Activated naive CD4-positive, alpha-beta T cell treated with anti-CD3 and anti-CD28 coated beads, Interleukin-2, amount 50 U/mL, for 72 hours (primary cell): ENCODE results near the gene CHKA. TPM values are rescaled to one million over a fixed set of nuclear protein-coding genes. Genes with fewer than 3 reads are reported as not detected.
A peak's percentile ranks its signal among the peaks of the same experiment; 100 is the strongest.

ENCODE experiments used
- ATAC-seq, 2 donors: fragments of 150-1000 bp; cut with Tn5 transposase; 2 replicates each; pipeline ENCODE4 v1.10.0; 2021; ENCODE audit warnings: mild to moderate bottlenecking in 2 of 2, moderate library complexity in 2 of 2
- DNase-seq, 2 donors: peaks; one replicate each; pipeline ENCODE4 v3.0.0; 2021 to 2022; ENCODE audit warnings: low spot score in 2 of 2
- H3K27ac Mint-ChIP-seq, 2 donors: one replicate each; pipeline ENCODE4 v1.8.0; 2022; ENCODE audit warnings: mild to moderate bottlenecking in 2 of 2, mixed read lengths in 2 of 2
- H3K36me3 Mint-ChIP-seq, 2 donors: one replicate each; pipeline ENCODE4 v1.8.0; 2022; ENCODE audit warnings: mixed read lengths in 2 of 2
- H3K9me3 Mint-ChIP-seq, 2 donors: one replicate each; pipeline ENCODE4 v1.8.0; 2022; ENCODE audit warnings: mixed read lengths in 2 of 2
- total RNA-seq, 2 donors: library from RNA; stranded (reverse); gene quantifications; one replicate each; pipeline ENCODE4 v1.2.3, GENCODE V29; 2022

Gene CHKA
- total RNA-seq, 2 donors from 2014 or later = 9.5 to 30.2 TPM

DNA sequence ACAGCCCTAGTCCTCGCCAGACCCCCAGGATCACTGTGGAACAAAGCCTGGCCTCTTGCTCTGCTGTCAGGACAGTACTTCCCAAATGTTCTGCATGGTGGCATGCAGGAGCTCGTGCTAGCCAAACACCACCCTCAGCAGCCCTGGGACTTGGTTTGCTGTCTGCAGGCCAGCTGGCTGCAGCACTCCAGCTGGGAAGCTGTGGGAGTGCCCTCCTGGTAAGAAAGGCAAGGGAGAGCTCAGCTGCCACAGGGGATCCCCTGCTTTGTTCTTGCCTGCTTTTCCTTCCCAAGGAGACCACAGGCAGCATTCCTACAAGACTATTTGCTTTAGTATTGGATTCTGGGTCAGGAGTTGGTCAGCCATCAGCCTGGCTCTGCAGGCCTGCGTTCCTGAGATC is 54.4 kb downstream of the CHKA start:
- ATAC-seq = no peak
- DNase-seq = no peak
- Mint-ChIP-seq H3K27ac (no peak overlapping the region), H3K36me3 (peaks cover 0 to 18% of the 10 kb centered on the region in 2 donors), H3K9me3 (no peaks in the 10 kb centered on the region)

DNA sequence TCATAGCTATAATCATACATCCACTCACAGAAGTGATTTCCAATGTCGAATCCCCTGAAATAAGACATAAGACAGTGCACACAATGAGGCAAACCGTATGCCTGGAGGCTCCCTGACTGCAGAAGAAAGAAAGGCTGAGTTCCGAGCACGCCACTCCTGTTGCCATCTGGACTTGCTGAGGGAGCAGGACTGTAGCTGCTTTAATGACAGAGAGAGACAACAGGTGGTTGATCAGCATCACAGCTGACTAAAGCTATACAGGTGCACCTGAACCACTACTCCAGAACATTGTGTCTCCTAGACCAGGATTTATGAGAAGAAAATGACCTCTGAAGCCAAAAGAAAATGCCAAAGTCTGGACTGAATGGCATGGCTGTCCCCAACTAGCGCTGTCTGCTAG is 55.3 kb downstream of the CHKA start:
- DNase-seq (no peak), ATAC-seq (no peak)
- Mint-ChIP-seq H3K27ac (no peak overlapping the region), H3K36me3 (peaks cover 0 to 23% of the 10 kb centered on the region in 2 donors), H3K9me3 (no peaks in the 10 kb centered on the region)

DNA sequence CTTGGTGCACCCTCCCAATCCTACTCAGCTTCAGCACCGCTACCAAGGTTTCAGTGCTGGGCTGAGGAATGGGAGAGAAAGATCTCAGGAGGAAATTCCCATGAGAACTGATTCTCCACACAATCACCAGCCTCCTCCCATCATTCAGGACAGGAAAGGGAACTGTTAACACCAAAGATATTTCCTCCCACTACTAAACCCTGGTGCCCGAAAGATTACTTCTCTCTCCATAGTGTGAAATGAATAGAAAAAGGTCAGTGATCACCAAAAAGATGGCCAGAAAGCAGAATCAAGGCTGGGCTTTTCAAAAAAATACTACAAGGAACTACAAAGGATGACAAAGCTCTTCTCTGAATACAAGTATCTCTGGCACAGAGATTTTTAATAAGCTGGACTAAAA is 56.3 kb downstream of the CHKA start:
- H3K27ac Mint-ChIP-seq = no peak overlapping the region

DNA sequence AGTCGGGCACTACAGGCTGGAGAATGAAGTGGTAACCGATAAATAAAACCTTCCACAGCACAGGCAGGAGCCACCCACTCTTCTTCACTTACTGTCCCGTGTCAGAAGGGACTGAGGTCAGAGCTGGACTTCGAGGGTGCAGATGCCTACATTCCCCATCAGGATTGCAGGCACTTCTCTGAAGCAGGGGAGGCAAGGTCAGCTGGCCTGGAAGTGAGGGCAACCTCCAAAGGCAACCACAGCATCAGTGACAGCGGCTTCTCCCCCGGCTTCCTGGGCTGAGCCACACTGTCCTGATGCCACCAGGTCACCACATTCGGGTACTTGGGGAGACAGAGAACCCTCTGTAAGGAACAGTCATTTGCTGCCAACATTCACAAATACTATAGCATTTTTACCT is 59.7 kb downstream of the CHKA start:
- Mint-ChIP-seq H3K27ac (no peak overlapping the region), H3K36me3 (peaks cover 0 to 21% of the 10 kb centered on the region in 2 donors), H3K9me3 (no peaks in the 10 kb centered on the region)
- no peak for ATAC-seq
- DNase-seq = no peak

More for the DNA sequence above, 56.3 kb downstream of the CHKA start:
- peaks cover 0 to 24% of the 10 kb centered on the region in 2 donors for H3K36me3 Mint-ChIP-seq
- ATAC-seq (no peak), DNase-seq (no peak)
- no peaks in the 10 kb centered on the region for H3K9me3 Mint-ChIP-seq

DNA sequence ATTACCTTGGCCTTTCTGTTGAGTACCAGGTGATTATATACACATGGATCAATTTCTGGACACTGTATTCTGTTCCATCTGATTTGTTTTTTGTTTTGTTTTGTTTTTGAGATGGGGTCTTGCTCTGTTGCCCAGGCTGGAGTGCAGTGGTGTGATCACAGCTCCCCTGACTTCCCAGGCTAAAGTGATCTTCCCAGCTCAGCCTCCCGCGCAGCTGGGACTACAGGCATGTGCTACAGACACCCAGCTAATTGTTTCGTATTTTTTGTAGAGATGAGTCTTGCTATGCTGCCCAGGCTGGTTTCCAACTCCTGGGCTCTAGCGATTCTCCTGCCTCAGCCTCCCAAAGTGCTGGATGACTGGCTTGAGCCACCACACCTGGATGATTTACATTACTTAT is 63.4 kb downstream of the CHKA start:
- ATAC-seq = no peak
- no peak overlapping the region for H3K27ac Mint-ChIP-seq
- H3K9me3 Mint-ChIP-seq = no peaks in the 10 kb centered on the region
- DNase-seq = no peak
- peaks cover 0 to 14% of the 10 kb centered on the region in 2 donors for H3K36me3 Mint-ChIP-seq

DNA sequence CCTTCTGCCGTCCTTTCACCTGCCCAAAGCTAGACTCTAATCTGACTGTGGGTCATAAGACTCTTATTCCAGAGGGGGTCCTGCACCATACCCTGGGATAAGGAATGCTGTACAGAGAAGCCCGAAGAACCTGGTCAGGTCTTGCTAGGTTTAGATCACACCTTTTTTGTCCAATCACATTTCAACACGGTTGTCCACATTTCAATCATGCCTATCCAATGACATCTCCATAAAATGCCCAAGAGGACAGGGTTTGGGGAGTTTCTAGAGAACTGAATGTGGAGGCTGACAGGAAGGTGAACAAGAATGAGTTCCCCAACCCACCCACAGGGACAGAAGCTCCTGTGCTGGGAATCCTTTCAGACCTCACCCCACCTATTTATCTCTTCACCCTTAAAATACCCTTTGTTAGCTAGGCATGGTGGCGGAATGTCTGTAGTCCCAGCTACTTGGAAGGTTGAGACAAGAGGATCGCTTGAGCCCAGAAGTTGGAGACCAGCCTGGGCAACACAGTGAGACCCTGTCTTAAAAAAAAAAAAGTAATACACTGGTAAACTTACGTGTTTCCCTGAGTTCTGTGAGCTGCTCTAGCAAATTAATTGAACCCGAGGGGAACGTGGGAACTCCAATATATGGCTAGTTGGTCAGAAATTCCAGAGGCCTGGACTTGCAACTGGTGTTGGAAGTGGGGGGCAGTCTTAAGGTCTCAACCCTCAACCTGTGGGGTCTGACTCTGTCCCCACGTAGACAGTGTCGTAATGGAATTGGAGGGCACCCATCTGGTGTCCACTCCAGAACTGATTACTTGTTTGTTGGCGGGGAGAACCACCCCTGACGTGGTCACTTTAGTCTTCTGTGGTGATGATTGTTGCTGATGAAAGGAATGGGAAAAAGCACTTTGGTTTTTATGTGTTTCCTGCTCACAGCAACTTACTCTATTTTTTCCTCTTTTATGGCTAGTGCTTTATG is 64.6 kb downstream of the CHKA start:
- DNase-seq (no peak), ATAC-seq (no peak)
- Mint-ChIP-seq H3K9me3 (no peaks in the 10 kb centered on the region), H3K36me3 (peaks cover 0 to 7% of the 10 kb centered on the region in 2 donors), H3K27ac (peak overlapping the region in 1 of 2 donors; percentile 18)

DNA sequence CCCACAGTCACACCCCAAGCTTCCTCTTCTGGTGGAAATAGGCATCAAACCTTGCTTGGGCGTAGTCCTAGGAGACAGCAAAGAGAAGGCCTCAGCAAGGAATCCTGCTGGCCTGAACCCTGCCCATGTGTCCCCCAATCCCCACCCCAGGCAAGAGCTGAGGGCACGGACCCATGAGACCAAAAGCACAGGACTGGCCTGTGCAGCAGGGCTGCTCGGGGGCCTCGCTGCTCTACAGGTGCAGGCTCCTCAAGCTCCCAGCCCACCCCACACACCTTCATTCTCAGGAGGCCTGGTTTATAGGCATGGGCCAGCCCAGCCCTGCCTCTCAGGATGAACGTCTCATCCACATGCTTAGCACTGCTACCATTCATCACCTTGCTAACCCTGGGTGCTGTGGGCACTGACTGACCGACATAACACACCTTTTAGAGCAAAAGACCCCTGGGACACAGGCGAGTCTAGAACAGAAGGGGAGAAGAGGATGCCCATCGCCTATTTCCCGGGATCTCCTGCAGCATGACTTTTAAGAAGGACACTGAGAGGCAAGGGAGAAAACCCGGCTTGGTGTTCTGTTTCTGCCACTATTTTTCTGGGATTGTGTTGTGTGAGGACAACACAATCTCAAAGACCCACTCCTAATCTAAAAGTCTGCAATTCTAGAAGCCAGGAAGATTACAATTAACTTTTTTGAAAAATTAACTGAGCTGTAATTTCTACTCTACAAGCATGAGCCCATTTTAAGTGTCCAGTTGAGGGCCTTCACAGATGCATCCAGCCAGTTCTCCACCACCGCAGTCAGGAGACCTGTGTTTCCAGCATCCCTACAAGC is 67.0 kb downstream of the CHKA start:
- peak overlapping the region in 1 of 2 donors; percentile 37 for H3K27ac Mint-ChIP-seq
- DNase-seq = peak in 1 of 2 donors; percentile 52
- no peaks in the 10 kb centered on the region for H3K9me3 Mint-ChIP-seq
- H3K36me3 Mint-ChIP-seq = no peaks in the 10 kb centered on the region
- peak; percentile 11 to 18 for ATAC-seq

DNA sequence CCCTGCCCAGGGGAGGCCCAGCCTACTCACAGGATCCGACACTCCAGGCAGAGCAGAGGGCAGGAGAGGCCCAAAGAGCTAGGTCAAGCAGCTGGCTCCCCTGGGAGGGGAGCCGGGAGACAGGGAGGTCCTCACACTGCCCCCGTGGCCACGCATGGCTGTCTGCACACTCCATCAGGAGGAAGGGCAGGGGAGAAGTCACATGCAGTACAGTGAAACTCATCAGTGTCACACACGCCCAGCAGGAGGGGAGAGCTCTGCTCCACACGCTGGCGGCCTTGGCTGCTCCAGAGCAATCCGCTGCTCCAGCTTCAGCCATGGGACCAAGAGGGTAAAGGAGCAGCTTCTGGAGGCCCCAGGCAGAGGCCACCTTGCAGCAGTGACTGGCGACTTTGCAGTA is 68.1 kb downstream of the CHKA start:
- Mint-ChIP-seq H3K9me3 (no peaks in the 10 kb centered on the region), H3K27ac (peak overlapping the region; percentile 37 to 85), H3K36me3 (no peaks in the 10 kb centered on the region)
- DNase-seq (peak in 1 of 2 donors; percentile 52), ATAC-seq (no peak)

DNA sequence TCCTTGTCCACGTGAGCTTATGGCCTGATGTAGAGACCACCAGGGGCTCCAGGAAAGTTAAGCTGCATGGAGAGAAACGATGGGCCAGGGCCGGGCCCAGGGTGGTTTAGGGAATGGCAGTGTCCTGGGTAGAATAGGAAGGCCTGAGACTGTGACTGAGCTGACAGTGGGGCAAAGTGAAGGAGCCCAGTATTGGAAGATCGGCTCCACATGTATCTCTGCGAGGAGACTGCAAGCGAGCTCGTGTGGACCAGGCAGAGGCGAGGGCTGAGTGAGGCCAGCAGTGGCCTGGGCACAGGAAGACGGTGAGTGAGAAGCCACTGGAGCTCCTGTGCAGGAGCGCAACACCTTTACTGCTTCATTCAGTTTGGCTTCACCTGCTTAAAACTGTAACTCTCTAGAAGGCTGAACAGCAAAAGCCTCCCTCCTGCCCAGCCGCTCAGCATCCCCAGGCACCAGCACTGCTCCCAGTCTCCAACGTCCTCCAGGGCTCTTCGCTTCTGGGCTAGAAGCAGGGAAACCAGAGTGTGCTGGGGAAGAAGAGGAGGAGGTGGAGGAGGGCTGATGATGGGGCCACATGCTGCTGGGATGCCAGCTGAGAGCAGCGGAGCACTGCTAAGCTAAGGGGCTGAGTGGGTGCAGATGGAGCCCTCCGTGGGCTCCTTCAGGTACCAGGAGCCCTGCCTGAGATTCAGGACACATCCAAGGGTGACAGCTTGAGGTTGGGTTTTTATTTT is 68.9 kb downstream of the CHKA start:
- Mint-ChIP-seq H3K9me3 (no peaks in the 10 kb centered on the region), H3K27ac (peak overlapping the region; percentile 37 to 92), H3K36me3 (no peaks in the 10 kb centered on the region)
- ATAC-seq (peak in 1 of 2 donors; percentile 3), DNase-seq (no peak)

DNA sequence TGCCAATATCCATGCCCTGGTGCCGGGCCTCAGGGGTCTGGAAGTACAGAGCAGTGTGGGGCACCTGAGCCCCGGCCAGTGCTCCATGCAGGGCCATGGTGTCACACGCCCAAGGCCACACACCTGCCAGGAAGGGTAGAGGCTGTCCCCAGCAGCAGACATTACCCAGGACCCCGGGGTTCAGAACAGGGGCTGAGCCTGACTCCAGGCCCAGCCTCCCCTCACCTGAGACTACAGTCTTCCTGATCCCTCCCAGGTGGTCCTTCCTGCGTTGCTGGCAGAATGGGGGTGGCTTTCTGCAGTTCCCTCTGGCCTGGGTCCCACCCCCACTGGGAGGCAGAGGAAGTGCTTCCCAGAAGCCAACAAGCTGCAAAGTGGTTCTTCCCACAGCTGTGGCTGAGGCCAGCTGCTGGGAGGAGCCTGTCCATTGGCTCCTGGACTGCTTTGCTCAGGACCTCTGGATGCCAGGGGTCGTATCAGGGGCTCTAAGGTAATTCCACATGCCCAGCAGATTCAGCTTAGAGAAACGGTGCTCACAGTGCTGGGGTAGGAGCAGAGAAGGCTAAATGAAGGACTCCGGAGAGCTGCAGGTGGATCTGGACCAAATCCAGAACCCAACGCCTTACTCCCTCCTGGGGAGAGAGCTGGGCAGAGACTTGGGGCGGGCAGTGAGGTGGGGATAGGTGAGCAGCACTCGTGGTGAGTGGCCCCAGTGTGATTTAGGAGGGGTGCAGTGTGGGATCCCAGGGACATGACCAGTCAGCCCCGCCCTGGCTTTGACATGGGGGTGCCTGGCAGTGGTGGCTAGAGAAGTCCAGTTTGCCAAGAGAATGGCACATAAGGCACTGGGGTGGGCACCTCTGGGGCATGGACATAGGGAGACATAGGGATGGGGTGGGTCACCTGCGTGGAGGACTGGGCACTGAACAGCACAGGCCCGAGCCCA is 69.7 kb downstream of the CHKA start:
- peak overlapping the region; percentile 37 to 92 for H3K27ac Mint-ChIP-seq

DNA sequence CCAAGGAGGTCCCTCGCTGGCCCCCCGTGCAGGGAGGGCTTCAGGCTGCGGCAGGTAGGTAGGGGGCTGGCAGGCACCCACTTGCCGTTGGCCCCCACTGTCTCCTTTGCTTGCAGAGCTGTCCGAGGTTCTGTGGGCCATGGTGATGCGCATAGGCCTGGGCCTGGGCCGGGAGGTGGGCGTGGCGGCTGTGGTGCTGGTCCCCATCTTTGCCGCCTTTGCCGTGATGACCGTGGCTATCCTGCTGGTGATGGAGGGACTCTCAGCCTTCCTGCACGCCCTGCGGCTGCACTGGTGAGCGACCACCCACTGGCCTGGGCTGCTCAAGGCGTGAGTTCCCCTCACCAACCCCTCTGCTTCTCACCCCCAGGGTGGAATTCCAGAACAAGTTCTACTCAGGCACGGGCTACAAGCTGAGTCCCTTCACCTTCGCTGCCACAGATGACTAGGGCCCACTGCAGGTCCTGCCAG is 70.8 kb downstream of the CHKA start:
- peak overlapping the region; percentile 29 to 30 for H3K27ac Mint-ChIP-seq
- ATAC-seq = no peak
- H3K36me3 Mint-ChIP-seq = no peaks in the 10 kb centered on the region
- peak in 1 of 2 donors; percentile 52 for DNase-seq
- H3K9me3 Mint-ChIP-seq = no peaks in the 10 kb centered on the region

More for the DNA sequence above, 69.7 kb downstream of the CHKA start:
- ATAC-seq (peak in 1 of 2 donors; percentile 4), DNase-seq (peak in 1 of 2 donors; percentile 53)
- Mint-ChIP-seq H3K36me3 (no peaks in the 10 kb centered on the region), H3K9me3 (no peaks in the 10 kb centered on the region)

DNA sequence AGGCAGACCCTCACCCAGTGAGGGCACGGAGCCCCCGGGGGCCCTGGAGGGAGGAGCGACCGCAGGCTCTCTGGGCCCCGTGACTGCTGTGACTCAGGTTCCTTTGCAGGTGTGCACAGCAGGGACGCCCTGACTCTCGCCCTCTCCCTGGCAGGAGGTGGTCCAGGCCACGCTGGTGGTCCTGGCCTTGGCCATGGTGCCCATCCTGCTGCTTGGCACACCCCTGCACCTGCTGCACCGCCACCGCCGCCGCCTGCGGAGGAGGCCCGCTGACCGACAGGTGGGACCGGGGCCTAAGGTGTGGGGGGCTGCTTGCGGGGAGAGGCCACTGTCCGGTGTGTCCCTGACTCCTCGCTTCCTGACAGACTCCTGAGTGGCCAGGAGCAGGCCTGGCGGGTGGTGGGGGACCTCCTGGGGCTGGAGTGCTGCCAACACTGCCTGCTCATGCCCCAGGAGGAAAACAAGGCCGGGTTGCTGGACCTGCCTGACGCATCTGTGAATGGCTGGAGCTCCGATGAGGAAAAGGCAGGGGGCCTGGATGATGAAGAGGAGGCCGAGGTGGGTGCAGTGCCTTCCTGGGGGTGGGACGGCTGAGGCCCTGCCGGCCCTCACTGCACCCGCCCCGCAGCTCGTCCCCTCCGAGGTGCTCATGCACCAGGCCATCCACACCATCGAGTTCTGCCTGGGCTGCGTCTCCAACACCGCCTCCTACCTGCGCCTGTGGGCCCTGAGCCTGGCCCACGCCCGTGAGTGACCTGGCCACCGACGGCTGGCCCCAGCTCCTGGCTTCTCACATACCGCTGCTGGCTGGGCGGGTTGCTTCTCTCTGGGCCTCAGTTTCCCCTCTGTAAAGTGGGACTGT is 71.4 kb downstream of the CHKA start:
- no peaks in the 10 kb centered on the region for H3K36me3 Mint-ChIP-seq
- ATAC-seq (no peak), DNase-seq (no peak)
- no peak overlapping the region for H3K27ac Mint-ChIP-seq
- H3K9me3 Mint-ChIP-seq = no peaks in the 10 kb centered on the region

DNA sequence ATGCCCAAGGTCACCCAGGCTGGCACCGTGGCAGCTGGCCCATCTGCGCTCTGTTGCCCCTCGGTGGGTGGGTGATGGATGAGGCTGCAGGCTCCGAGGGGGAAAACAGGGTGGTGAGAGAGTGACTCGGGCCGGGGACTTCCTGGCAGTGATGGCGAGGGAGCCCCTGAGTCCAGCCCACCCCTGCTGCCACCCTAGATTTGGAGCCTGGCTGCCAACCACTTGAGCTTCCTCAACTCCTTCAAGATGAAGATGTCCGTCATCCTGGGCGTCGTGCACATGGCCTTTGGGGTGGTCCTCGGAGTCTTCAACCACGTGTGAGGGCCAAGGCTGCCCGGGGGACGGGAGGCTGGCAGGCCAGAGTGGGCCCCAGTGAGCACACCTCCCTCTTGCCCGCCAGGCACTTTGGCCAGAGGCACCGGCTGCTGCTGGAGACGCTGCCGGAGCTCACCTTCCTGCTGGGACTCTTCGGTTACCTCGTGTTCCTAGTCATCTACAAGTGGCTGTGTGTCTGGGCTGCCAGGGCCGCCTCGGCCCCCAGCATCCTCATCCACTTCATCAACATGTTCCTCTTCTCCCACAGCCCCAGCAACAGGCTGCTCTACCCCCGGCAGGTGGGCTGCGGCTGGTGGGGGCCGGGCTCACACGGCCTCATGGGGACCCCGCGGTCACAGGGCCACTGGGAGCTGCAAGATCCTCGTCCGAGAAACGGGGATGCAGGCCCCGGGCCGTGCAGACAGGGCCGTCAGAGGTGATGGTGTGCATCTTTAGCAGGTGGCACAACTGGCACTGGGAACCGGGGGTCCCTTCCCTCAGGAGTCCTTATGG is 72.3 kb downstream of the CHKA start:
- DNase-seq (no peak), ATAC-seq (no peak)
- H3K9me3 Mint-ChIP-seq = no peaks in the 10 kb centered on the region
- no peaks in the 10 kb centered on the region for H3K36me3 Mint-ChIP-seq
- peak overlapping the region in 1 of 2 donors; percentile 18 for H3K27ac Mint-ChIP-seq
